ENCODE measurements around the gene MBTD1. TPM values are rescaled to one million over a fixed set of nuclear protein-coding genes. Genes with fewer than 3 reads are reported as not detected.
A peak's percentile ranks its signal among the peaks of the same experiment; 100 is the strongest.

Gene MBTD1
- total RNA-seq, 4 donors from 2014 or later = 4.6 to 9.8 (median 7.6) TPM

- TF ChIP-seq POLR2A (IDR thresholded peaks at IDR 0.05) (no peak), CTCF (IDR thresholded peaks at IDR 0.05 in 4 of 5, conservative IDR thresholded peaks at IDR 0.05 in 1 of 5) (no peak)
- intact Hi-C loops (cut with DNase I; ENCODE audit: low total_unique reads) = no loop called here
Observed at GRCh38 chr17:51197754-51198153, 62.1 kb downstream of the MBTD1 start.

GRCh38 chr17:51191895-51192294 lies 68.0 kb downstream of the MBTD1 start:
- TF ChIP-seq CTCF (IDR thresholded peaks at IDR 0.05 in 4 of 5, conservative IDR thresholded peaks at IDR 0.05 in 1 of 5) (no peak), POLR2A (IDR thresholded peaks at IDR 0.05) (no peak)
- DNase-seq (no peak), ATAC-seq (no peak)
- no peak overlapping the region for H3K27ac ChIP-seq
- H3K36me3 ChIP-seq = peaks cover 0 to 51% of the 10 kb centered on the region in 2 donors
- H3K27me3 ChIP-seq = no peaks in the 10 kb centered on the region
- no peaks in the 10 kb centered on the region for H3K4me1 ChIP-seq
- in situ Hi-C loops (cut with MboI; ENCODE audit: low sequenced_read_pairs in 4 of 4) = no loop called here
- H3K4me3 ChIP-seq = no peak overlapping the region
- no peaks in the 10 kb centered on the region for H3K9me3 ChIP-seq
- intact Hi-C loops (cut with DNase I; ENCODE audit: low total_unique reads) = no loop called here

More at GRCh38 chr17:51197754-51198153, 62.1 kb downstream of the MBTD1 start:
- in situ Hi-C loops (cut with MboI; ENCODE audit: low sequenced_read_pairs in 4 of 4) = no loop called here
- H3K4me3 ChIP-seq = no peak overlapping the region
- no peaks in the 10 kb centered on the region for H3K9me3 ChIP-seq
- H3K36me3 ChIP-seq = peaks cover 0 to 77% of the 10 kb centered on the region in 2 donors
- no peak for DNase-seq
- no peaks in the 10 kb centered on the region for H3K4me1 ChIP-seq
- H3K27ac ChIP-seq = no peak overlapping the region
- ATAC-seq = no peak
- no peaks in the 10 kb centered on the region for H3K27me3 ChIP-seq

GRCh38 chr17:51189628-51190027 lies 70.2 kb downstream of the MBTD1 start:
- Histone ChIP-seq H3K9me3 (no peaks in the 10 kb centered on the region), H3K27ac (peak overlapping the region in 3 of 4 donors; percentile 12 to 18 (median 15)), H3K36me3 (peaks cover 0 to 47% of the 10 kb centered on the region in 2 donors), H3K4me3 (no peak overlapping the region), H3K4me1 (no peaks in the 10 kb centered on the region), H3K27me3 (no peaks in the 10 kb centered on the region)
- DNase-seq (no peak), ATAC-seq (no peak)
- TF ChIP-seq POLR2A (IDR thresholded peaks at IDR 0.05) (no peak), CTCF (IDR thresholded peaks at IDR 0.05 in 4 of 5, conservative IDR thresholded peaks at IDR 0.05 in 1 of 5) (no peak)
- intact Hi-C loops (cut with DNase I; ENCODE audit: low total_unique reads) = no loop called here
- in situ Hi-C loops (cut with MboI; ENCODE audit: low sequenced_read_pairs in 4 of 4) = no loop called here

GRCh38 chr17:51189162-51189561 lies 70.7 kb downstream of the MBTD1 start:
- Histone ChIP-seq H3K36me3 (peaks cover 0 to 45% of the 10 kb centered on the region in 2 donors), H3K9me3 (no peaks in the 10 kb centered on the region), H3K4me1 (no peaks in the 10 kb centered on the region), H3K4me3 (no peak overlapping the region), H3K27me3 (no peaks in the 10 kb centered on the region), H3K27ac (peak overlapping the region in 3 of 4 donors; percentile 12 to 18 (median 15))
- ATAC-seq (no peak), DNase-seq (no peak)
- intact Hi-C loops (cut with DNase I; ENCODE audit: low total_unique reads) = no loop called here
- TF ChIP-seq POLR2A (IDR thresholded peaks at IDR 0.05) = no peak
- TF ChIP-seq CTCF (IDR thresholded peaks at IDR 0.05 in 4 of 5, conservative IDR thresholded peaks at IDR 0.05 in 1 of 5) = no peak
- in situ Hi-C loops (cut with MboI; ENCODE audit: low sequenced_read_pairs in 4 of 4) = no loop called here

GRCh38 chr17:51188271-51188833 lies 71.5 kb downstream of the MBTD1 start:
- in situ Hi-C loops (cut with MboI; ENCODE audit: low sequenced_read_pairs in 4 of 4) = no loop called here
- no peak for DNase-seq

More at GRCh38 chr17:51188271-51188833, 71.5 kb downstream of the MBTD1 start:
- Histone ChIP-seq H3K4me1 (no peaks in the 10 kb centered on the region), H3K9me3 (no peaks in the 10 kb centered on the region), H3K36me3 (peaks cover 0 to 44% of the 10 kb centered on the region in 2 donors), H3K27me3 (no peaks in the 10 kb centered on the region), H3K27ac (no peak overlapping the region), H3K4me3 (no peak overlapping the region)
- no peak for ATAC-seq
- intact Hi-C loops (cut with DNase I; ENCODE audit: low total_unique reads) = no loop called here
- TF ChIP-seq POLR2A (IDR thresholded peaks at IDR 0.05) (no peak), CTCF (IDR thresholded peaks at IDR 0.05 in 4 of 5, conservative IDR thresholded peaks at IDR 0.05 in 1 of 5) (no peak)

Data from gastrocnemius medialis (tissue), 4 donors.